Temporal lobe (tissue), 1 donor: Measurements from ENCODE around the gene CCDC24. TPM values are rescaled to one million over a fixed set of nuclear protein-coding genes. Genes with fewer than 3 reads are reported as not detected.

Experiments used
- total RNA-seq: library from RNA; depleted of rRNA; stranded (reverse); fragments of >200 nt; gene quantifications from one replicate; pipeline ENCODE4 v1.2.3, GENCODE V29; 2014

Gene CCDC24
- total RNA-seq, 1 donor from 2014 or later: 4.4 TPM

Other genes starting within 250 kb of the CCDC24 start
- gene ARTN, start 57.8 kb upstream of the CCDC24 start, total RNA-seq: 0.49 TPM
- 14.0 TPM for gene IPO13, start 44.6 kb upstream of the CCDC24 start, total RNA-seq
- gene DPH2, start 21.6 kb upstream of the CCDC24 start, total RNA-seq: 12.3 TPM
- 102 TPM for gene ATP6V0B, start 16.6 kb upstream of the CCDC24 start, total RNA-seq
- 50.4 TPM for gene B4GALT2, start 12.4 kb upstream of the CCDC24 start, total RNA-seq
- 4.7 TPM for gene SLC6A9, start 39.9 kb downstream of the CCDC24 start, total RNA-seq
- under 0.01 TPM for gene KLF17, start 127.2 kb downstream of the CCDC24 start, total RNA-seq
- not detected for gene KLF18, start 150.0 kb downstream of the CCDC24 start, total RNA-seq
- gene DMAP1, start 221.9 kb downstream of the CCDC24 start, total RNA-seq: 24.8 TPM